HUES64 (cell line): ENCODE results near the gene LIN37.

Experiments used
- H3K27ac ChIP-seq: 2 replicates; pipeline ENCODE4 v1.7.0; 2013; ENCODE audit warnings: low read depth, low read length, inconsistent platforms
- H3K27me3 ChIP-seq: 2 replicates; pipeline ENCODE4 v1.6.1; 2013; ENCODE audit warnings: mild to moderate bottlenecking, low read length; ENCODE audit not compliant: insufficient read depth
- H3K36me3 ChIP-seq: 2 replicates; pipeline ENCODE4 v1.6.1; 2013; ENCODE audit warnings: mild to moderate bottlenecking, low read length; ENCODE audit not compliant: insufficient read depth
- H3K4me1 ChIP-seq: 2 replicates; pipeline ENCODE4 v1.6.1; 2013; ENCODE audit warnings: mild to moderate bottlenecking, low read length, moderate library complexity; ENCODE audit not compliant: insufficient read depth
- H3K4me3 ChIP-seq: 2 replicates; pipeline ENCODE4 v1.5.1; 2013; ENCODE audit warnings: mild to moderate bottlenecking, low read length, moderate library complexity
- H3K9ac ChIP-seq: 2 replicates; pipeline ENCODE4 v1.6.1; 2013; ENCODE audit warnings: mild to moderate bottlenecking, low read depth, low read length
- H3K9me3 ChIP-seq: 2 replicates; pipeline ENCODE4 v1.6.1; 2013; ENCODE audit warnings: low read depth, low read length; ENCODE audit not compliant: insufficient read depth
- WGBS: fragments of 150-250, 120-280 bp; methylation state at CpG from one replicate; pipeline ENCODE4 v1.1.7; 2013; ENCODE audit warnings: missing lambda C conversion rate; 5-methylcytosine and 5-hydroxymethylcytosine counted together

LIN37 gene

GRCh38 chr19:35714601-35715354 is 33.6 kb upstream of the LIN37 start:
- no peak overlapping the region for H3K27ac ChIP-seq
- H3K9ac ChIP-seq = peak overlapping the region; percentile 27; the same call in 1 of the 2 replicates
- no peaks in the 10 kb centered on the region for H3K9me3 ChIP-seq
- no peaks in the 10 kb centered on the region for H3K36me3 ChIP-seq
- peaks cover 26% of the 10 kb centered on the region for H3K4me1 ChIP-seq
- WGBS = 62% methylated on average over 14 of the region's 14 CpGs
- peaks cover 4% of the 10 kb centered on the region; the same call in 1 of the 2 replicates for H3K27me3 ChIP-seq
- H3K4me3 ChIP-seq = peak overlapping the region; percentile 78; the same call in 1 of the 2 replicates

DNA sequence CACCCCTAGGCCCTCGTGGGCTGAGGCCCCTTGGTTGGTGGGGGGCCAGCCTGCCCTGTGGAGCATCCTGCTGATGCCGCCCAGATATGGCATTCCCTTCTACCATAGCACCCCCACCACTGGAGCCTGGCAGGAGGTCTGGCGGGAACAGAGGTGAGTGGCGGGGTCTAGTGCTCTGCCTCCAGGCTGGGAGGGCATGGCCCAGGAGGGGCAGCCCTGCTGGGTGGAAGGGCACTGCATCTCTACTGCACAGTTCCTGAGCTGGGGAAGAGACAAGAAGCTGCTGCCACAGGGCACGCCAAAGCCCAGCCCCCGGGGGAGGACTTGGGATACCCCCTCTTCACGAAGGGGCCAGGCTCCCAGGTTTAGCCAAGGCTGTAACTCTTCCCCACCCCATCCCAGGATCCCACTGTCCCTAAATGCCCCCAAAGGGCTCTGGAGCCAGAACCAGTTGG is 33.0 kb upstream of the LIN37 start:
- Histone ChIP-seq H3K4me1 (peaks cover 26% of the 10 kb centered on the region), H3K4me3 (peak overlapping the region; percentile 78), H3K36me3 (peaks cover 6% of the 10 kb centered on the region), H3K9me3 (no peaks in the 10 kb centered on the region), H3K27ac (no peak overlapping the region), H3K9ac (peak overlapping the region; percentile 81; the same call in 1 of the 2 replicates), H3K27me3 (peaks cover 4% of the 10 kb centered on the region; the same call in 1 of the 2 replicates)
- 77% methylated on average over 7 of the region's 7 CpGs for WGBS

DNA sequence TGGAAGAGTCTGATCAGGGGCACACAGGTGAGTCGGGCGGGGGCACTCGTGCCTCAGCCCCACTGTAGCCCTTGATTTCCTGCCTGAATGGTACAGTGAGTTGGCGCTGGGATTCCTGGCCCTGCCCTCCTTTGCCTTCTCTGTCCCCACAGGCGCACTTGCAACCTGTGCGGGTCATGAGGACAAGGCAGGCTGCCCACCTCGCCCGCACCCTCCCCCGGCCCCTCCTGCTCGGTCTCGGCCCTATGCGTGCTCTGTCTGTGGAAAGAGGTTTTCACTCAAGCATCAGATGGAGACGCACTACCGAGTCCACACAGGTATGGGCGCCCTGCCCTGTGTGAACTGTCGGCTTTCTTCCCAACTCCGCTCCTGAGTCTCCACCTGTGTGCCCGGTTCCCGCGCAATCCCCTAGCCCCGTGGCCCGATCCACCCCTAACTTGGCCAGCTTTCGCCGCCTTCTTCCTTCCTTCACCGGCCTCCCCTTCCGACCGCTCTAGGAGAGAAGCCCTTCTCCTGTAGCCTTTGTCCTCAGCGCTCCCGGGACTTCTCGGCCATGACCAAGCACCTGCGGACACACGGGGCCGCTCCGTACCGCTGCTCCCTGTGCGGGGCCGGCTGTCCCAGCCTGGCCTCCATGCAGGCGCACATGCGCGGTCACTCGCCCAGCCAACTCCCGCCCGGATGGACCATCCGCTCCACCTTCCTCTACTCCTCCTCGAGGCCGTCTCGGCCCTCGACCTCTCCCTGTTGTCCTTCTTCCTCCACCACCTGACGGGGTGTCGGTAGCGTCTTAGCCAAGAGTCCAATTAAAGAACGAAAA is 32.2 kb upstream of the LIN37 start:
- no peaks in the 10 kb centered on the region for H3K9me3 ChIP-seq
- peaks cover 11% of the 10 kb centered on the region for H3K36me3 ChIP-seq
- peaks cover 21% of the 10 kb centered on the region for H3K4me1 ChIP-seq
- H3K27me3 ChIP-seq = peaks cover 4% of the 10 kb centered on the region; the same call in 1 of the 2 replicates
- 4% methylated on average over 52 of the region's 52 CpGs for WGBS
- H3K4me3 ChIP-seq = peak overlapping the region; percentile 78
- H3K9ac ChIP-seq = peak overlapping the region; percentile 81
- peak overlapping the region; percentile 77 for H3K27ac ChIP-seq

- under 1% methylated on average over 76 of the region's 77 CpGs for WGBS
- Histone ChIP-seq H3K4me3 (peak overlapping the region; percentile 78), H3K27me3 (peaks cover 4% of the 10 kb centered on the region; the same call in 1 of the 2 replicates), H3K4me1 (peaks cover 21% of the 10 kb centered on the region), H3K27ac (peak overlapping the region; percentile 94), H3K36me3 (peaks cover 19% of the 10 kb centered on the region), H3K9ac (peak overlapping the region; percentile 81), H3K9me3 (no peaks in the 10 kb centered on the region)
Observed at GRCh38 chr19:35716801-35717664, 31.3 kb upstream of the LIN37 start.

GRCh38 chr19:35717665-35718344 is 30.6 kb upstream of the LIN37 start, which contains the start of gene KMT2B:
Gene KMT2B (plus strand): TSS chr19:35718003. CDS start chr19:35718019, 16 bp downstream.
- H3K9me3 ChIP-seq = no peaks in the 10 kb centered on the region
- H3K4me3 ChIP-seq = peak within 1 kb of the TSS; percentile 94
- H3K9ac ChIP-seq = peak within 1 kb of the TSS; percentile 81
- H3K4me1 ChIP-seq = peaks cover 21% of the 10 kb centered on the region
- H3K27ac ChIP-seq = peak within 1 kb of the TSS; percentile 94
- peaks cover 27% of the 10 kb centered on the region for H3K36me3 ChIP-seq
- WGBS = under 1% methylated on average over 91 of the region's 109 CpGs
- peaks cover 4% of the 10 kb centered on the region; the same call in 1 of the 2 replicates for H3K27me3 ChIP-seq

- Histone ChIP-seq H3K4me1 (peaks cover 21% of the 10 kb centered on the region), H3K36me3 (peaks cover 34% of the 10 kb centered on the region), H3K9ac (peak overlapping the region; percentile 78), H3K27ac (peak overlapping the region; percentile 72; the same call in 1 of the 2 replicates), H3K9me3 (no peaks in the 10 kb centered on the region), H3K4me3 (peak overlapping the region; percentile 94), H3K27me3 (peaks cover 4% of the 10 kb centered on the region; the same call in 1 of the 2 replicates)
- 3% methylated on average over 42 of the region's 42 CpGs for WGBS
Observed at GRCh38 chr19:35718345-35719041, 29.9 kb upstream of the LIN37 start.

DNA sequence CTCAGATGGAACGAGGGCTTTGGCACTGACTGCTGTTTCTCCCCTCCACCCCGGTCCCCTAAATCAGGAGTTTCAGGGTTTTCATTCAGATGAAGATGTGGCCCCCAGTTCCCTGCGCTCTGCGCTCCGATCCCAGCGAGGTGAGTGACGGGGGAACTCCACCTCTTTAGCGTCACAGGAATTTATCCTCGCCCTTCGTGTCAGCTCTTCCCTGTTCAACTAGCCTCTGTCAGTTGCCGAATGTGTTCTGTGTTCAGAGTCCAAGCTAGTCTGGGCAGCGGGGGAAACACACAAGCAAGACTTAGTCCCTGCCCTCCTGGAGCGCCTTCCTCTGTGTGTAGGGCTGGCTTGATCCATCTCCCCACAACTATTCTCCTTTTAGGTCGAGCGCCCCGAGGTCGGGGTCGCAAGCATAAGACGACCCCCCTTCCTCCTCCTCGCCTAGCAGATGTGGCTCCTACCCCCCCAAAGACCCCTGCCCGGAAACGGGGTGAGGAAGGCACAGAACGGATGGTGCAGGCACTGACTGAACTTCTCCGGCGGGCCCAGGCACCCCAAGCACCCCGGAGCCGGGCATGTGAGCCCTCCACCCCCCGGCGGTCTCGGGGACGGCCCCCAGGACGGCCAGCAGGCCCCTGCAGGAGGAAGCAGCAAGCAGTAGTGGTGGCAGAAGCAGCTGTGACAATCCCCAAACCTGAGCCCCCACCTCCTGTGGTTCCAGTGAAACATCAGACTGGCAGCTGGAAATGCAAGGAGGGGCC is 28.8 kb upstream of the LIN37 start:
- Histone ChIP-seq H3K4me1 (peaks cover 18% of the 10 kb centered on the region), H3K9me3 (no peaks in the 10 kb centered on the region), H3K27ac (no peak overlapping the region), H3K27me3 (peaks cover 4% of the 10 kb centered on the region; the same call in 1 of the 2 replicates), H3K9ac (no peak overlapping the region), H3K36me3 (peaks cover 45% of the 10 kb centered on the region), H3K4me3 (peak overlapping the region; percentile 94)
- 95% methylated on average over 32 of the region's 32 CpGs for WGBS

GRCh38 chr19:35720163-35720524 is 28.2 kb upstream of the LIN37 start:
- H3K4me1 ChIP-seq = peaks cover 12% of the 10 kb centered on the region
- WGBS = 95% methylated on average over 9 of the region's 9 CpGs
- H3K27ac ChIP-seq = no peak overlapping the region
- H3K9ac ChIP-seq = no peak overlapping the region
- no peak overlapping the region for H3K4me3 ChIP-seq
- H3K36me3 ChIP-seq = peaks cover 50% of the 10 kb centered on the region
- peaks cover 2% of the 10 kb centered on the region; the same call in 1 of the 2 replicates for H3K27me3 ChIP-seq
- no peaks in the 10 kb centered on the region for H3K9me3 ChIP-seq

- Histone ChIP-seq H3K4me1 (peaks cover 7% of the 10 kb centered on the region), H3K27me3 (no peaks in the 10 kb centered on the region), H3K9ac (no peak overlapping the region), H3K27ac (no peak overlapping the region), H3K9me3 (no peaks in the 10 kb centered on the region), H3K4me3 (no peak overlapping the region), H3K36me3 (peaks cover 55% of the 10 kb centered on the region)
- 94% methylated on average over 17 of the region's 17 CpGs for WGBS
Observed at GRCh38 chr19:35720648-35721047, 27.7 kb upstream of the LIN37 start.
